ENCODE results near the gene IFITM1. TPM values are rescaled to one million over a fixed set of nuclear protein-coding genes. Genes with fewer than 3 reads are reported as not detected.
"Not testable (repeated sequence)": the region's sequence is repeated elsewhere in the genome, so short reads cannot be mapped to it uniquely, and the experiment has no call there.

IFITM1 gene
- total and polyA plus RNA-seq, 2 donors, result 206 to 463 TPM

DNA sequence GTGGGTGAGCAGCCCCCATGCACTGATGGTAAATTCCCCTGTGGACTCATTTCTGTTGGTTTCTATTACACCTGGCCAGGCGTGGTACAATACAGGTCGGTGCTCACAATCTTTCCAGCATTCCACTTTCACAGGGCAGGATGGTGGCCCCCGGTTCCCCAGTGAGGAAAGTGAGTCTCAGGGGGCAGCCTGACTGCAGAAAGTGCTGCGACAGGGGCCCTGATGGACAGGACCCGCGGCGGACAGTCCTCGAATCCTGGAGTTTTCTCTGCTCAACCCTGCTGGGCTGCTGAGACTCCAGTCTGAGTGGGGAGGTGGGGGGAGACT is 28.0 kb upstream of the IFITM1 start:
- Histone ChIP-seq H3K4me1 (ENCODE audit: control insufficient read depth in 2 of 2, insufficient read depth in 2 of 2, low read length in 2 of 2) (peaks cover 12 to 50% of the 10 kb centered on the region in 2 donors), H3K4me3 (ENCODE audit: low read length in 2 of 2) (no peak overlapping the region), H3K9me3 (ENCODE audit: control insufficient read depth in 2 of 2, insufficient read depth in 1 of 2, low read length in 1 of 2) (peaks cover 0 to 1% of the 10 kb centered on the region in 2 donors), H3K27ac (ENCODE audit: low read depth in 1 of 2, low read length in 1 of 2) (peak overlapping the region in 1 of 2 donors; percentile 13), H3K27me3 (ENCODE audit: control insufficient read depth in 2 of 2, insufficient read depth in 1 of 2, low read length in 1 of 2) (peaks cover 34 to 49% of the 10 kb centered on the region in 2 donors), H3K36me3 (ENCODE audit: control insufficient read depth in 2 of 2, insufficient read depth in 2 of 2, low read length in 1 of 2) (peaks cover 0 to 5% of the 10 kb centered on the region in 2 donors)
- WGBS, result 95% methylated on average over 8 of the region's 8 CpGs
- DNase-seq (ENCODE audit: low read depth in 6 of 9, low spot score in 9 of 9), result no peak

- H3K27ac ChIP-seq (ENCODE audit: low read depth in 1 of 2, low read length in 1 of 2), result peak overlapping the region; percentile 87 to 95
- peaks cover 12 to 50% of the 10 kb centered on the region in 2 donors for H3K4me1 ChIP-seq (ENCODE audit: control insufficient read depth in 2 of 2, insufficient read depth in 2 of 2, low read length in 2 of 2)
- peaks cover 21 to 36% of the 10 kb centered on the region in 2 donors for H3K27me3 ChIP-seq (ENCODE audit: control insufficient read depth in 2 of 2, insufficient read depth in 1 of 2, low read length in 1 of 2)
- peaks cover 1 to 13% of the 10 kb centered on the region in 2 donors for H3K36me3 ChIP-seq (ENCODE audit: control insufficient read depth in 2 of 2, insufficient read depth in 2 of 2, low read length in 1 of 2)
- DNase-seq (ENCODE audit: low read depth in 6 of 9, low spot score in 9 of 9), result peak in 5 of 9 donors; percentile 71 to 88 (median 77)
- 51% methylated on average over 27 of the region's 27 CpGs for WGBS
- peak overlapping the region; percentile 58 to 78 for H3K4me3 ChIP-seq (ENCODE audit: low read length in 2 of 2)
- H3K9me3 ChIP-seq (ENCODE audit: control insufficient read depth in 2 of 2, insufficient read depth in 1 of 2, low read length in 1 of 2), result not testable (repeated sequence)
Measured at GRCh38 chr11:286977-287820, 26.6 kb upstream of the IFITM1 start.

DNA sequence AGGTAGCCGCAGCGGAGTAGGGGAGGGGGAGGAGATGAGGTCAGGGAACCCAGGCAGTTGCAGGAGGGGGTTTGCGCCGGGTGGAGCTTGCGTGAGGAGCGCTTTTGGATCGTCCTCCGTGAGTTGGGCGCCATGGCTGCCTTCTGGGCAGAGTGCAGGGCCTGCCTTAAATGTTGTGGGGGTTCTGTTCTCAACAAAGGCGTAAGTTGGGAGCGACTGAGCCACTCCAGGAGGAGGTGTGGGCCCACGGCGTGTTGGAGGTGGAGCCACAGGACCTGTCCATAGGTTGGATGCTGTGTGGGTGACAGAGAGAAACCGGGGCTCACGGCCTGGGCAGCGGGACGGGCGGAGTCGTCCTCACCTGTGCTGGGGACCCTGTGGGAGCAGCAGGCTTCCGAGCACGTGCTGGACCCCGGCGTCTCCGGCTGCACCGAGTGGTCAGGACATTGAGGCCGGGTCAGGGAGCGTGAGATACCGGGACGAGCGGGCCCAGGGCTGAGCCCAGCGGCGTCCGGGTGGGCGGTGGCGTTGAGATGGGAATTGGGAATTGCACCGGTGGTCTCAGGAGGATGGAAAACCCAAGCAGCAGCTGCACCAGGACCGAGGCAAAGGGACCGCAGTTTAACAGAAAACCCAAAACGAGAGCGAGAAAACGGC is 25.9 kb upstream of the IFITM1 start:
- H3K4me1 ChIP-seq (ENCODE audit: control insufficient read depth in 2 of 2, insufficient read depth in 2 of 2, low read length in 2 of 2), result peaks cover 12 to 58% of the 10 kb centered on the region in 2 donors
- H3K36me3 ChIP-seq (ENCODE audit: control insufficient read depth in 2 of 2, insufficient read depth in 2 of 2, low read length in 1 of 2), result peaks cover 3 to 21% of the 10 kb centered on the region in 2 donors
- H3K27ac ChIP-seq (ENCODE audit: low read depth in 1 of 2, low read length in 1 of 2), result peak overlapping the region; percentile 87 to 95
- WGBS, result 16% methylated on average over 41 of the region's 41 CpGs
- H3K27me3 ChIP-seq (ENCODE audit: control insufficient read depth in 2 of 2, insufficient read depth in 1 of 2, low read length in 1 of 2), result peaks cover 13 to 28% of the 10 kb centered on the region in 2 donors
- H3K4me3 ChIP-seq (ENCODE audit: low read length in 2 of 2), result peak overlapping the region; percentile 58 to 78
- DNase-seq (ENCODE audit: low read depth in 6 of 9, low spot score in 9 of 9), result peak in 3 of 9 donors; percentile 51 to 65 (median 53)
- H3K9me3 ChIP-seq (ENCODE audit: control insufficient read depth in 2 of 2, insufficient read depth in 1 of 2, low read length in 1 of 2), result no peaks in the 10 kb centered on the region

GRCh38 chr11:288478-289397 is 25.1 kb upstream of the IFITM1 start, which contains the start of gene PGGHG:
PGGHG (plus strand) TSS chr11:289126; CDS start chr11:289817, 691 bp downstream.
- DNase-seq (ENCODE audit: low read depth in 6 of 9, low spot score in 9 of 9), result peak in 1 of 9 donors; percentile 61
- no peaks in the 10 kb centered on the region for H3K9me3 ChIP-seq (ENCODE audit: control insufficient read depth in 2 of 2, insufficient read depth in 1 of 2, low read length in 1 of 2)
- H3K27ac ChIP-seq (ENCODE audit: low read depth in 1 of 2, low read length in 1 of 2), result peak within 1 kb of the TSS; percentile 87 to 95
- H3K36me3 ChIP-seq (ENCODE audit: control insufficient read depth in 2 of 2, insufficient read depth in 2 of 2, low read length in 1 of 2), result peaks cover 3 to 28% of the 10 kb centered on the region in 2 donors
- H3K4me3 ChIP-seq (ENCODE audit: low read length in 2 of 2), result peak within 1 kb of the TSS; percentile 58 to 78
- H3K4me1 ChIP-seq (ENCODE audit: control insufficient read depth in 2 of 2, insufficient read depth in 2 of 2, low read length in 2 of 2), result peaks cover 12 to 59% of the 10 kb centered on the region in 2 donors
- under 1% methylated on average over 111 of the region's 112 CpGs for WGBS
- H3K27me3 ChIP-seq (ENCODE audit: control insufficient read depth in 2 of 2, insufficient read depth in 1 of 2, low read length in 1 of 2), result peaks cover 12 to 24% of the 10 kb centered on the region in 2 donors

GRCh38 chr11:289398-289711 is 24.5 kb upstream of the IFITM1 start:
- Histone ChIP-seq H3K4me3 (ENCODE audit: low read length in 2 of 2) (peak overlapping the region; percentile 58 to 60), H3K27ac (ENCODE audit: low read depth in 1 of 2, low read length in 1 of 2) (peak overlapping the region; percentile 46 to 93), H3K27me3 (ENCODE audit: control insufficient read depth in 2 of 2, insufficient read depth in 1 of 2, low read length in 1 of 2) (peaks cover 6 to 18% of the 10 kb centered on the region in 2 donors), H3K4me1 (ENCODE audit: control insufficient read depth in 2 of 2, insufficient read depth in 2 of 2, low read length in 2 of 2) (peaks cover 12 to 59% of the 10 kb centered on the region in 2 donors), H3K9me3 (ENCODE audit: control insufficient read depth in 2 of 2, insufficient read depth in 1 of 2, low read length in 1 of 2) (no peaks in the 10 kb centered on the region), H3K36me3 (ENCODE audit: control insufficient read depth in 2 of 2, insufficient read depth in 2 of 2, low read length in 1 of 2) (peaks cover 9 to 34% of the 10 kb centered on the region in 2 donors)
- peak in 2 of 9 donors; percentile 38 to 65 for DNase-seq (ENCODE audit: low read depth in 6 of 9, low spot score in 9 of 9)
- 11% methylated on average over 14 of the region's 14 CpGs for WGBS

DNA sequence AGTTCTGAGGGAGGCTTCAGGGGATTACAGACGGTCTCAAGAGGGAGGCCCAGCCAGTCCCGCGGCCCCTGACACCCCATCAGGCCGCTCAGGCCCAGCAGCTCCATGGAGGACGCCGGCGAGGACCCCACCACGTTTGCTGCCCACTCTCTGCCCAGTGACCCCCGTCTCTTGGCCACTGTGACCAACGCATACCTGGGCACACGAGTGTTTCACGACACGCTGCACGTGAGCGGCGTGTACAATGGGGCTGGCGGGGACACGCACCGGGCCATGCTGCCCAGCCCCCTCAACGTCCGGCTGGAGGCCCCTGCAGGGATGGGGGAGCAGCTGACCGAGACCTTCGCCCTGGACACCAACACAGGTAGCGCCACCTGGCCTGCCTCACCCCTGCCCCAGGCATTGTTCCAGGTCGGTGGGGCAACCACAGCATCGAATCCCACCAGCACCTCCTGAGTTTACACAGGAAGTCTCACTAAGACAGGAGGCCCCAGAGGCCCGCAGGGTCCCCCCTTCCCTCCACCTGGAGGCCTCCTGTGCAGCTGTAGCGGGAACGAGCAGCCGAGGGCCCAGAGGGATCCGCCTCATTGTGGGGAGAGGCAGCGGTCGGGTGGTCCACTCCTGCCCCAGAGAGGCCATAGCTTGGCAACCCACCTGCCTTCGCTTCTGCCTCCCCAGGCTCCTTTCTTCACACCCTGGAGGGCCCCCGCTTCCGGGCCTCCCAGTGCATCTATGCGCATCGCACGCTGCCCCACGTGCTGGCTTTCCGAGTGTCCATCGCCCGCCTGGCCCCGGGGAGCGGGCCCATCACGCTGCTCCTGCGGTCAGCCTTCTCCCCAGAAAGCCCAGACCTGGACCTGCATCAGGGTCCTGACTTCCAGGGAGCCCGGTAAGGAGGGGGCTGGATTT is 23.9 kb upstream of the IFITM1 start:
- Histone ChIP-seq H3K27me3 (ENCODE audit: control insufficient read depth in 2 of 2, insufficient read depth in 1 of 2, low read length in 1 of 2) (peaks cover 4 to 18% of the 10 kb centered on the region in 2 donors), H3K9me3 (ENCODE audit: control insufficient read depth in 2 of 2, insufficient read depth in 1 of 2, low read length in 1 of 2) (no peaks in the 10 kb centered on the region), H3K4me3 (ENCODE audit: low read length in 2 of 2) (peak overlapping the region; percentile 58 to 60), H3K27ac (ENCODE audit: low read depth in 1 of 2, low read length in 1 of 2) (peak overlapping the region; percentile 52 to 93), H3K36me3 (ENCODE audit: control insufficient read depth in 2 of 2, insufficient read depth in 2 of 2, low read length in 1 of 2) (peaks cover 12 to 40% of the 10 kb centered on the region in 2 donors), H3K4me1 (ENCODE audit: control insufficient read depth in 2 of 2, insufficient read depth in 2 of 2, low read length in 2 of 2) (peaks cover 12 to 59% of the 10 kb centered on the region in 2 donors)
- DNase-seq (ENCODE audit: low read depth in 6 of 9, low spot score in 9 of 9), result peak in 3 of 9 donors; percentile 49 to 79 (median 61)
- 73% methylated on average over 48 of the region's 48 CpGs for WGBS

GRCh38 chr11:290621-291231 is 23.1 kb upstream of the IFITM1 start:
- 86% methylated on average over 13 of the region's 13 CpGs for WGBS

More at GRCh38 chr11:290621-291231, 23.1 kb upstream of the IFITM1 start:
- Histone ChIP-seq H3K9me3 (ENCODE audit: control insufficient read depth in 2 of 2, insufficient read depth in 1 of 2, low read length in 1 of 2) (no peaks in the 10 kb centered on the region), H3K4me3 (ENCODE audit: low read length in 2 of 2) (peak overlapping the region; percentile 58 to 60), H3K27me3 (ENCODE audit: control insufficient read depth in 2 of 2, insufficient read depth in 1 of 2, low read length in 1 of 2) (peaks cover 4 to 18% of the 10 kb centered on the region in 2 donors), H3K4me1 (ENCODE audit: control insufficient read depth in 2 of 2, insufficient read depth in 2 of 2, low read length in 2 of 2) (peaks cover 12 to 63% of the 10 kb centered on the region in 2 donors), H3K36me3 (ENCODE audit: control insufficient read depth in 2 of 2, insufficient read depth in 2 of 2, low read length in 1 of 2) (peaks cover 12 to 44% of the 10 kb centered on the region in 2 donors), H3K27ac (ENCODE audit: low read depth in 1 of 2, low read length in 1 of 2) (peak overlapping the region in 1 of 2 donors; percentile 93)
- DNase-seq (ENCODE audit: low read depth in 6 of 9, low spot score in 9 of 9), result peak in 1 of 9 donors; percentile 34

All from thymus (tissue), 11 donors.